ENCODE results near the gene NKIRAS2. TPM values are rescaled to one million over a fixed set of nuclear protein-coding genes. Genes with fewer than 3 reads are reported as not detected.

NKIRAS2 gene
- total RNA-seq, 1 experiment from 2014 or later, result 22.4 TPM

GRCh38 chr17:42047343-42047742 is 27.5 kb downstream of the NKIRAS2 start:
- in situ Hi-C loops (cut with HindIII; ENCODE audit: low pct_unique_long_range_greater_than_20kb, low sequenced_read_pairs) (no loop called here), intact Hi-C loops (cut with micrococcal nuclease; ENCODE audit: unreplicated experiment) (no loop called here)
- no peak for ATAC-seq
- H3K4me1 ChIP-seq (ENCODE audit: control insufficient read depth, insufficient read depth, low read length), result peaks cover 2% of the 10 kb centered on the region; the same call in 1 of the 2 replicates
- H3K36me3 ChIP-seq (ENCODE audit: control insufficient read depth, insufficient read depth, low read length), result no peaks in the 10 kb centered on the region
- no peaks in the 10 kb centered on the region for H3K27me3 ChIP-seq (ENCODE audit: control insufficient read depth, insufficient read depth, low read length)
- BruUV-seq (replicated peaks), result no TSS peak
- ChIA-PET POLR2A (interaction anchor here (0.7 kb wide), 1 partner anchor 21 kb away, joined by 4 read pairs; no protein-coding TSS in a partner anchor), CTCF (interaction anchor here (0.7 kb wide), 1 partner anchor 175 kb away, joined by 3 read pairs; no protein-coding TSS in a partner anchor)
- no peak overlapping the region for H3K27ac ChIP-seq (ENCODE audit: low read length)
- H3K4me3 ChIP-seq (ENCODE audit: low read depth in 2 of 2, low read length in 2 of 2), result no peak overlapping the region
- no peak for DNase-seq (ENCODE audit: low read depth, low spot score)
- no peak for TF ChIP-seq TCF7L2 (IDR thresholded peaks at IDR 0.05; ENCODE audit: low read depth, low read length)
- H3K9me3 ChIP-seq (ENCODE audit: control insufficient read depth, insufficient read depth, low read depth, low read length), result no peaks in the 10 kb centered on the region

- H3K4me3 ChIP-seq (ENCODE audit: low read depth in 2 of 2, low read length in 2 of 2), result peak overlapping the region; percentile 47 to 53
- TF ChIP-seq TCF7L2 (IDR thresholded peaks at IDR 0.05; ENCODE audit: low read depth, low read length) (no peak), SIN3A (IDR thresholded peaks at IDR 0.05; ENCODE audit: borderline replicate concordance, insufficient read depth, low read depth, low read length) (no peak), CTCF (IDR thresholded peaks at IDR 0.05) (no peak), REST (IDR thresholded peaks at IDR 0.05; ENCODE audit: insufficient read depth in 1 of 2, low read depth in 2 of 2, low read length in 1 of 2) (no peak), POLR2AphosphoS5 (IDR thresholded peaks at IDR 0.05; ENCODE audit: low read depth, low read length) (no peak)
- H3K27me3 ChIP-seq (ENCODE audit: control insufficient read depth, insufficient read depth, low read length), result no peaks in the 10 kb centered on the region
- no peak overlapping the region for H3K27ac ChIP-seq (ENCODE audit: low read length)
- intact Hi-C loops (cut with micrococcal nuclease; ENCODE audit: unreplicated experiment), result no loop called here
- no TSS peak for BruUV-seq (replicated peaks)
- ChIA-PET POLR2A (no interaction called here), CTCF (no interaction called here)
- DNase-seq (ENCODE audit: low read depth, low spot score) (no peak), ATAC-seq (peak; percentile 58)
- H3K36me3 ChIP-seq (ENCODE audit: control insufficient read depth, insufficient read depth, low read length), result no peaks in the 10 kb centered on the region
- no peaks in the 10 kb centered on the region for H3K9me3 ChIP-seq (ENCODE audit: control insufficient read depth, insufficient read depth, low read depth, low read length)
- in situ Hi-C loops (cut with HindIII; ENCODE audit: low pct_unique_long_range_greater_than_20kb, low sequenced_read_pairs), result no loop called here
- peaks cover 2% of the 10 kb centered on the region; the same call in 1 of the 2 replicates for H3K4me1 ChIP-seq (ENCODE audit: control insufficient read depth, insufficient read depth, low read length)
Measured at GRCh38 chr17:42049834-42050392, 30.0 kb downstream of the NKIRAS2 start.

GRCh38 chr17:42050393-42051012 is 30.6 kb downstream of the NKIRAS2 start, which contains the start of gene C17orf113:
Gene C17orf113, minus strand, starts transcription at chr17:42050601. Its CDS starts 7,225 bp downstream, at chr17:42043376.
- no peak for DNase-seq (ENCODE audit: low read depth, low spot score)
- ATAC-seq, result peak; percentile 89
- ChIA-PET POLR2A (no interaction called here), CTCF (interaction anchor here (0.7 kb wide), 1 partner anchor 17 kb away, joined by 3 read pairs; no protein-coding TSS in a partner anchor)
- no peaks in the 10 kb centered on the region for H3K9me3 ChIP-seq (ENCODE audit: control insufficient read depth, insufficient read depth, low read depth, low read length)
- in situ Hi-C loops (cut with HindIII; ENCODE audit: low pct_unique_long_range_greater_than_20kb, low sequenced_read_pairs) (no loop called here), intact Hi-C loops (cut with micrococcal nuclease; ENCODE audit: unreplicated experiment) (no loop called here)
- peaks cover 2% of the 10 kb centered on the region; the same call in 1 of the 2 replicates for H3K4me1 ChIP-seq (ENCODE audit: control insufficient read depth, insufficient read depth, low read length)
- H3K36me3 ChIP-seq (ENCODE audit: control insufficient read depth, insufficient read depth, low read length), result no peaks in the 10 kb centered on the region
- no peaks in the 10 kb centered on the region for H3K27me3 ChIP-seq (ENCODE audit: control insufficient read depth, insufficient read depth, low read length)
- TF ChIP-seq REST (IDR thresholded peaks at IDR 0.05; ENCODE audit: insufficient read depth in 1 of 2, low read depth in 2 of 2, low read length in 1 of 2), result 0 out of 4 replicates have a peak, but pooled peaks of 1 of the 2 experiments have one; percentile 11
- TF ChIP-seq CTCF (IDR thresholded peaks at IDR 0.05), result peak; percentile 69; the same call in 1 of the 2 replicates
- TF ChIP-seq POLR2AphosphoS5 (IDR thresholded peaks at IDR 0.05; ENCODE audit: low read depth, low read length), result no peak
- no peak for TF ChIP-seq SIN3A (IDR thresholded peaks at IDR 0.05; ENCODE audit: borderline replicate concordance, insufficient read depth, low read depth, low read length)
- no peak for TF ChIP-seq TCF7L2 (IDR thresholded peaks at IDR 0.05; ENCODE audit: low read depth, low read length)
- H3K27ac ChIP-seq (ENCODE audit: low read length), result no peak within 1 kb of the TSS
- H3K4me3 ChIP-seq (ENCODE audit: low read depth in 2 of 2, low read length in 2 of 2), result peak within 1 kb of the TSS; percentile 47 to 53
- BruUV-seq (replicated peaks), result no TSS peak
